WTC11 (cell line): ENCODE measurements around the gene FASTK. TPM values are rescaled to one million over a fixed set of nuclear protein-coding genes. Genes with fewer than 3 reads are reported as not detected.

Experiments used
- ATAC-seq: fragments of 200-7000 bp; cut with Tn5 transposase; 2 replicates; pipeline ENCODE4 v1.10.0; 2021; ENCODE audit warnings: mild to moderate bottlenecking, moderate library complexity
- CTCF ChIA-PET: fragments of 300-600 bp; sonication (Branson Sonifier 250); formaldehyde crosslinking; loops from one replicate; lab custom pipeline; 2021; ENCODE audit warnings: antibody characterized with exemption; lab: Charles Lee
- POLR2A ChIA-PET: fragments of 350-600 bp; sonication (Branson Sonifier 250); formaldehyde crosslinking; loops from one replicate; lab custom pipeline; 2021; ENCODE audit warnings: antibody characterized with exemption; lab: Charles Lee
- DNase-seq: peaks from one replicate; pipeline ENCODE4 v3.0.0; 2021; ENCODE audit warnings: low spot score
- H3K27ac Mint-ChIP-seq: 2 replicates; pipeline ENCODE4 v1.8.0; 2021; ENCODE audit warnings: mixed read lengths
- H3K27me3 Mint-ChIP-seq: 2 replicates; pipeline ENCODE4 v1.8.0; 2021; ENCODE audit warnings: low read depth, mild to moderate bottlenecking, moderate library complexity, mixed read lengths
- H3K36me3 Mint-ChIP-seq: 2 replicates; pipeline ENCODE4 v1.8.0; 2021; ENCODE audit warnings: mixed read lengths
- H3K4me1 Mint-ChIP-seq: 2 replicates; pipeline ENCODE4 v1.8.0; 2022; ENCODE audit warnings: mixed read lengths
- H3K4me3 Mint-ChIP-seq: 2 replicates; pipeline ENCODE4 v1.8.0; 2021; ENCODE audit warnings: mild to moderate bottlenecking, moderate library complexity, mixed read lengths
- H3K9me3 Mint-ChIP-seq: 2 replicates; pipeline ENCODE4 v1.8.0; 2021; ENCODE audit warnings: mixed read lengths
- CBFB ChIP-seq: sonication (generic); formaldehyde crosslinking; IDR thresholded peaks from 2 replicates; pipeline ENCODE4 v1.8.1; 2022; ENCODE audit warnings: mild to moderate bottlenecking, low read depth, missing genetic modification reagents
- CTCF ChIP-seq: fragments of 200-600 bp; IDR thresholded peaks from 2 replicates; pipeline ENCODE4 v1.8.0; 2022; ENCODE audit warnings: antibody characterized with exemption
- EMX1 ChIP-seq: fragments of 250-450 bp; sonication (Bioruptor Pico); IDR thresholded peaks from 2 replicates; pipeline ENCODE4 v1.8.0; 2021; ENCODE audit warnings: mild to moderate bottlenecking
- ERG ChIP-seq: fragments of 250-450 bp; sonication (Bioruptor Pico); IDR thresholded peaks from 2 replicates; pipeline ENCODE4 v1.8.0; 2021; ENCODE audit warnings: mild to moderate bottlenecking
- FOXJ3 ChIP-seq: sonication (generic); formaldehyde crosslinking; IDR thresholded peaks from 2 replicates; pipeline ENCODE4 v1.9.0; 2021; ENCODE audit warnings: missing genetic modification reagents, mild to moderate bottlenecking, borderline replicate concordance
- IRF2 ChIP-seq: sonication (generic); formaldehyde crosslinking; IDR thresholded peaks from 2 replicates; pipeline ENCODE4 v1.8.0; 2022; ENCODE audit warnings: low read depth, missing genetic modification reagents, borderline replicate concordance
- JAZF1 ChIP-seq: fragments of 250-450 bp; sonication (Bioruptor Pico); IDR thresholded peaks from 2 replicates; pipeline ENCODE4 v1.9.0; 2021; ENCODE audit warnings: moderate library complexity, mild to moderate bottlenecking, inconsistent platforms
- MLX ChIP-seq: sonication (generic); formaldehyde crosslinking; IDR thresholded peaks from 2 replicates; pipeline ENCODE4 v1.8.1; 2023; ENCODE audit warnings: mild to moderate bottlenecking, missing genetic modification reagents, moderate library complexity
- NR1H2 ChIP-seq: sonication (generic); formaldehyde crosslinking; IDR thresholded peaks from 2 replicates; pipeline ENCODE4 v1.9.0; 2021; ENCODE audit warnings: mild to moderate bottlenecking, moderate library complexity, missing genetic modification reagents
- NR3C1 ChIP-seq: sonication (generic); formaldehyde crosslinking; conservative IDR thresholded peaks from 2 replicates; pipeline ENCODE4 v1.8.1; 2023; ENCODE audit warnings: low read depth, mild to moderate bottlenecking, missing genetic modification reagents
- TCF7 ChIP-seq: sonication (generic); formaldehyde crosslinking; IDR thresholded peaks from 2 replicates; pipeline ENCODE4 v1.8.0; 2022; ENCODE audit warnings: mild to moderate bottlenecking, low read depth, missing genetic modification reagents, moderate library complexity
- TEAD1 ChIP-seq: sonication (generic); formaldehyde crosslinking; IDR thresholded peaks from 2 replicates; pipeline ENCODE4 v1.8.0; 2022; ENCODE audit warnings: mild to moderate bottlenecking, missing genetic modification reagents
- TEAD4 ChIP-seq: sonication (generic); formaldehyde crosslinking; IDR thresholded peaks from 2 replicates; pipeline ENCODE4 v1.8.0; 2022; ENCODE audit warnings: mild to moderate bottlenecking, missing genetic modification reagents
- ZNF121 ChIP-seq: sonication (generic); formaldehyde crosslinking; IDR thresholded peaks from 2 replicates; pipeline ENCODE4 v1.8.0; 2023; ENCODE audit warnings: missing genetic modification reagents
- ZNF396 ChIP-seq: fragments of 250-450 bp; sonication (Bioruptor Pico); IDR thresholded peaks from 2 replicates; pipeline ENCODE4 v1.8.0; 2021; ENCODE audit warnings: mild to moderate bottlenecking, moderate library complexity, borderline replicate concordance
- ZNF532 ChIP-seq: fragments of 250-450 bp; sonication (Bioruptor Pico); IDR thresholded peaks from 2 replicates; pipeline ENCODE4 v1.9.0; 2021; ENCODE audit warnings: mild to moderate bottlenecking, borderline replicate concordance
- total RNA-seq: library from RNA; stranded (reverse); gene quantifications from 3 replicates; pipeline ENCODE4 v1.2.3, GENCODE V29; 2021

The FASTK gene
- total RNA-seq, 1 experiment from 2014 or later = 70.2 TPM

GRCh38 chr7:151069841-151070573 is 10.6 kb downstream of the FASTK start (continued):
- no peak for TF ChIP-seq TEAD1 (CRISPR knock-in tag)
- TF ChIP-seq ZNF532 (CRISPR knock-in tag) = no peak
- TF ChIP-seq IRF2 (CRISPR knock-in tag) = no peak
- TF ChIP-seq, all 79 proteins: peak for 0

- ChIA-PET POLR2A (no interaction called here), CTCF (interaction anchor here (0.6 to 2.8 kb wide), 11 partner anchors 8 to 1354 kb away, joined by 3 to 10 read pairs (median 3); partner anchors contain the start of genes ABCB8, CDK5, FASTK and TMUB1)
- Mint-ChIP-seq H3K4me1 (peaks cover 15% of the 10 kb centered on the region), H3K9me3 (no peaks in the 10 kb centered on the region), H3K27ac (peak overlapping the region; percentile 63), H3K27me3 (no peaks in the 10 kb centered on the region), H3K36me3 (peaks cover 36% of the 10 kb centered on the region), H3K4me3 (no peak overlapping the region)
- ATAC-seq (peak; percentile 49), DNase-seq (no peak)
- TF ChIP-seq NR3C1 (CRISPR knock-in tag) (no peak), ZNF121 (peak; percentile 57; the same call in 1 of the 2 replicates)
- TF ChIP-seq, all 79 proteins: peak for 1
Observed at GRCh38 chr7:151068069-151068773, 12.4 kb downstream of the FASTK start.

- Mint-ChIP-seq H3K27me3 (peaks cover 2% of the 10 kb centered on the region; the same call in 1 of the 2 replicates), H3K4me1 (peaks cover 23% of the 10 kb centered on the region), H3K36me3 (peaks cover 33% of the 10 kb centered on the region), H3K9me3 (no peaks in the 10 kb centered on the region), H3K4me3 (no peak overlapping the region), H3K27ac (no peak overlapping the region)
- ChIA-PET POLR2A (interaction anchor here (1.7 kb wide), 1 partner anchor 10 kb away, joined by 6 read pairs; no protein-coding TSS in a partner anchor), CTCF (interaction anchor here (0.5 to 2.8 kb wide), 3 partner anchors 9 to 48 kb away, joined by 3 to 10 read pairs (median 3); partner anchors contain the start of gene CDK5)
- no peak for TF ChIP-seq FOXJ3 (CRISPR knock-in tag)
- no peak for TF ChIP-seq ZNF396 (CRISPR knock-in tag)
- no peak for TF ChIP-seq EMX1 (CRISPR knock-in tag)
- no peak for TF ChIP-seq ERG (CRISPR knock-in tag)
- TF ChIP-seq JAZF1 (CRISPR knock-in tag) = no peak
- TF ChIP-seq CTCF = no peak
- TF ChIP-seq NR1H2 = no peak
- TF ChIP-seq TCF7 (CRISPR knock-in tag) = no peak
- TF ChIP-seq CBFB (CRISPR knock-in tag) = no peak
- no peak for TF ChIP-seq TEAD4
- TF ChIP-seq MLX = no peak
- DNase-seq (no peak), ATAC-seq (no peak)
Observed at GRCh38 chr7:151066273-151066974, 14.2 kb downstream of the FASTK start.
